WTC11 (cell line): ENCODE results near the gene STIMATE. TPM values are rescaled to one million over a fixed set of nuclear protein-coding genes. Genes with fewer than 3 reads are reported as not detected.

Experiments
- ATAC-seq: fragments of 200-7000 bp; cut with Tn5 transposase; 2 replicates; pipeline ENCODE4 v1.10.0; 2021; ENCODE audit warnings: mild to moderate bottlenecking, moderate library complexity
- CTCF ChIA-PET: fragments of 300-600 bp; sonication (Branson Sonifier 250); formaldehyde crosslinking; loops from one replicate; lab custom pipeline; 2021; ENCODE audit warnings: antibody characterized with exemption; lab: Charles Lee
- POLR2A ChIA-PET: fragments of 350-600 bp; sonication (Branson Sonifier 250); formaldehyde crosslinking; loops from one replicate; lab custom pipeline; 2021; ENCODE audit warnings: antibody characterized with exemption; lab: Charles Lee
- DNase-seq: peaks from one replicate; pipeline ENCODE4 v3.0.0; 2021; ENCODE audit warnings: low spot score
- H3K27ac Mint-ChIP-seq: 2 replicates; pipeline ENCODE4 v1.8.0; 2021; ENCODE audit warnings: mixed read lengths
- H3K27me3 Mint-ChIP-seq: 2 replicates; pipeline ENCODE4 v1.8.0; 2021; ENCODE audit warnings: low read depth, mild to moderate bottlenecking, moderate library complexity, mixed read lengths
- H3K36me3 Mint-ChIP-seq: 2 replicates; pipeline ENCODE4 v1.8.0; 2021; ENCODE audit warnings: mixed read lengths
- H3K4me1 Mint-ChIP-seq: 2 replicates; pipeline ENCODE4 v1.8.0; 2022; ENCODE audit warnings: mixed read lengths
- H3K4me3 Mint-ChIP-seq: 2 replicates; pipeline ENCODE4 v1.8.0; 2021; ENCODE audit warnings: mild to moderate bottlenecking, moderate library complexity, mixed read lengths
- H3K9me3 Mint-ChIP-seq: 2 replicates; pipeline ENCODE4 v1.8.0; 2021; ENCODE audit warnings: mixed read lengths
- EMX1 ChIP-seq: fragments of 250-450 bp; sonication (Bioruptor Pico); IDR thresholded peaks from 2 replicates; pipeline ENCODE4 v1.8.0; 2021; ENCODE audit warnings: mild to moderate bottlenecking
- ESRRA ChIP-seq: sonication (generic); formaldehyde crosslinking; IDR thresholded peaks from 2 replicates; pipeline ENCODE4 v1.8.1; 2022; ENCODE audit warnings: mild to moderate bottlenecking, missing genetic modification reagents, borderline replicate concordance
- GRHL2 ChIP-seq: fragments of 250-450 bp; sonication (Bioruptor Pico); IDR thresholded peaks from 2 replicates; pipeline ENCODE4 v1.8.0; 2022; ENCODE audit warnings: mild to moderate bottlenecking, moderate library complexity; ENCODE audit not compliant: insufficient replicate concordance, severe bottlenecking
- JUN ChIP-seq: sonication (generic); formaldehyde crosslinking; IDR thresholded peaks from 2 replicates; pipeline ENCODE4 v1.8.0; 2023; ENCODE audit warnings: mild to moderate bottlenecking, missing genetic modification reagents
- MAX ChIP-seq: sonication (generic); formaldehyde crosslinking; IDR thresholded peaks from 2 replicates; pipeline ENCODE4 v1.8.0; 2022; ENCODE audit warnings: mild to moderate bottlenecking, missing genetic modification reagents
- NR1H2 ChIP-seq: sonication (generic); formaldehyde crosslinking; IDR thresholded peaks from 2 replicates; pipeline ENCODE4 v1.9.0; 2021; ENCODE audit warnings: mild to moderate bottlenecking, moderate library complexity, missing genetic modification reagents
- OVOL2 ChIP-seq: fragments of 250-450 bp; sonication (Bioruptor Pico); IDR thresholded peaks from 2 replicates; pipeline ENCODE4 v1.9.0; 2021; ENCODE audit warnings: mild to moderate bottlenecking, borderline replicate concordance
- PRDM15 ChIP-seq: sonication (generic); formaldehyde crosslinking; IDR thresholded peaks from 2 replicates; pipeline ENCODE4 v1.8.0; 2022; ENCODE audit warnings: missing genetic modification reagents
- STAT6 ChIP-seq: sonication (generic); formaldehyde crosslinking; conservative IDR thresholded peaks from 2 replicates; pipeline ENCODE4 v1.8.1; 2023; ENCODE audit warnings: mild to moderate bottlenecking, low read depth, missing genetic modification reagents, moderate library complexity
- ZNF416 ChIP-seq: fragments of 250-450 bp; sonication (Bioruptor Pico); IDR thresholded peaks from 2 replicates; pipeline ENCODE4 v1.9.0; 2021; ENCODE audit warnings: mild to moderate bottlenecking, inconsistent platforms
- ZNF423 ChIP-seq: fragments of 250-450 bp; sonication (Bioruptor Pico); IDR thresholded peaks from 2 replicates; pipeline ENCODE4 v2.1.2; 2022; ENCODE audit warnings: mild to moderate bottlenecking, moderate library complexity
- ZNF425 ChIP-seq: fragments of 250-450 bp; sonication (Bioruptor Pico); conservative IDR thresholded peaks from 2 replicates; pipeline ENCODE4 v1.9.0; 2021; ENCODE audit warnings: mild to moderate bottlenecking
- ZNF512 ChIP-seq: sonication (generic); formaldehyde crosslinking; IDR thresholded peaks from 2 replicates; pipeline ENCODE4 v1.8.1; 2022; ENCODE audit warnings: missing genetic modification reagents, borderline replicate concordance
- ZSCAN18 ChIP-seq: fragments of 250-450 bp; sonication (Bioruptor Pico); IDR thresholded peaks from 2 replicates; pipeline ENCODE4 v2.1.2; 2022; ENCODE audit warnings: mild to moderate bottlenecking, moderate library complexity
- total RNA-seq: library from RNA; stranded (reverse); gene quantifications from 3 replicates; pipeline ENCODE4 v1.2.3, GENCODE V29; 2021

STIMATE gene
- total RNA-seq, 1 experiment from 2014 or later, result 35.5 TPM

- TF ChIP-seq ZNF425 (no peak), PRDM15 (no peak), GRHL2 (CRISPR knock-in tag) (no peak), ZNF416 (CRISPR knock-in tag) (no peak), JUN (CRISPR knock-in tag) (no peak), NR1H2 (CRISPR knock-in tag) (no peak), ZSCAN18 (no peak)
Observed at GRCh38 chr3:52856666-52857065, 40.7 kb downstream of the STIMATE start (continued).

- H3K9me3 Mint-ChIP-seq, result no peaks in the 10 kb centered on the region
- ChIA-PET CTCF (interaction anchor here (0.5 to 2.3 kb wide), 5 partner anchors 25 to 257 kb away, joined by 3 to 10 read pairs (median 5); no protein-coding TSS in a partner anchor), POLR2A (no interaction called here)
- H3K27me3 Mint-ChIP-seq, result no peaks in the 10 kb centered on the region
- H3K4me1 Mint-ChIP-seq, result no peaks in the 10 kb centered on the region
- ATAC-seq (0 out of 2 replicates have a peak, but pooled peaks have one; percentile 17), DNase-seq (no peak)
- TF ChIP-seq ZNF423 (CRISPR knock-in tag), result no peak
- TF ChIP-seq STAT6 (CRISPR knock-in tag), result no peak
- TF ChIP-seq OVOL2, result no peak
- no peak for TF ChIP-seq ZNF512
- no peak for TF ChIP-seq ZNF425
- no peak for TF ChIP-seq MAX (CRISPR knock-in tag)
- no peak for TF ChIP-seq EMX1
- no peak for TF ChIP-seq ESRRA (CRISPR knock-in tag)
- H3K36me3 Mint-ChIP-seq, result peaks cover 14% of the 10 kb centered on the region
- H3K27ac Mint-ChIP-seq, result no peak overlapping the region
- no peak overlapping the region for H3K4me3 Mint-ChIP-seq
Observed at GRCh38 chr3:52854013-52854412, 43.3 kb downstream of the STIMATE start.
